Renal pelvis (tissue), 12 donors: ENCODE data around the gene NEURL3. TPM values are rescaled to one million over a fixed set of nuclear protein-coding genes. Genes with fewer than 3 reads are reported as not detected.
"Not testable (repeated sequence)": the region's sequence is repeated elsewhere in the genome, so short reads cannot be mapped to it uniquely, and the experiment has no call there.

Experiments
- DNase-seq: peaks from one replicate; pipeline ENCODE4 v3.0.0-alpha.2; 2013
- long read RNA-seq, 16 experiments: transcript quantifications; one replicate each; lab custom pipeline, GENCODE V29; 2026
- polyA plus RNA-seq, 3 donors: library from polyadenylated mRNA; unstranded; fragments of 120-200 nt; gene quantifications; one replicate each; pipeline ENCODE4 v1.2.1, GENCODE V29; 2013; ENCODE audit not compliant: insufficient read length in 3 of 3

Gene NEURL3
- 1 to 10 TPM; 5.5 to 8.2 (median 6.1) TPM for polyA plus RNA-seq
- long read RNA-seq, donor 1, partial matches to known transcripts: 0 of 4 reads
- long read RNA-seq, donor 1, other reads (novel, unspliced or antisense): 0 of 4 reads
- long read RNA-seq, donor 2, partial matches to known transcripts: 0 of 2 reads
- long read RNA-seq, donor 2, other reads (novel, unspliced or antisense): 0 of 2 reads
- long read RNA-seq, donor 3, partial matches to known transcripts: 0 of 5 reads
- long read RNA-seq, donor 3, other reads (novel, unspliced or antisense): 0 of 5 reads
- long read RNA-seq, donor 4, transcript NEURL3-204 (4 exons, 1,461 nt): major isoform, 7 of 8 reads
- long read RNA-seq, donor 4, partial matches to known transcripts: 0 of 8 reads
- long read RNA-seq, donor 4, other reads (novel, unspliced or antisense): 0 of 8 reads
- long read RNA-seq, donor 5, partial matches to known transcripts: 0 of 3 reads
- long read RNA-seq, donor 5, other reads (novel, unspliced or antisense): 0 of 3 reads
- long read RNA-seq, donor 6, partial matches to known transcripts: 0 of 2 reads
- long read RNA-seq, donor 6, other reads (novel, unspliced or antisense): 0 of 2 reads
- long read RNA-seq, donor 7, partial matches to known transcripts: 0 of 1 reads
- long read RNA-seq, donor 7, other reads (novel, unspliced or antisense): 0 of 1 reads
- long read RNA-seq, donor 8: 0 reads
- long read RNA-seq, donor 9, transcript NEURL3-204 (4 exons, 1,461 nt): major isoform, 5 of 5 reads
- long read RNA-seq, donor 9, partial matches to known transcripts: 0 of 5 reads
- long read RNA-seq, donor 9, other reads (novel, unspliced or antisense): 0 of 5 reads
- long read RNA-seq, donor 10, partial matches to known transcripts: 0 of 4 reads
- long read RNA-seq, donor 10, other reads (novel, unspliced or antisense): 0 of 4 reads
- long read RNA-seq, donor 11, partial matches to known transcripts: 0 of 2 reads
- long read RNA-seq, donor 11, other reads (novel, unspliced or antisense): 0 of 2 reads
- long read RNA-seq, donor 12, transcript NEURL3-204 (4 exons, 1,461 nt): major isoform, 7 of 9 reads
- long read RNA-seq, donor 12, partial matches to known transcripts: 0 of 9 reads
- long read RNA-seq, donor 12, other reads (novel, unspliced or antisense): 0 of 9 reads
- long read RNA-seq, donor 13, partial matches to known transcripts: 0 of 2 reads
- long read RNA-seq, donor 13, other reads (novel, unspliced or antisense): 0 of 2 reads
- long read RNA-seq, donor 14: 0 reads
- long read RNA-seq, donor 15, partial matches to known transcripts: 0 of 1 reads
- long read RNA-seq, donor 15, other reads (novel, unspliced or antisense): 0 of 1 reads
- long read RNA-seq, donor 16, partial matches to known transcripts: 0 of 4 reads
- long read RNA-seq, donor 16, other reads (novel, unspliced or antisense): 0 of 4 reads

GRCh38 chr2:96505231-96505889, at the start of gene NEURL3:
TSS of gene NEURL3 (minus strand) at chr2:96505357. CDS start at chr2:96505286, 71 bp downstream.
- peak; percentile 85 for DNase-seq

GRCh38 chr2:96554293-96555145, 49.4 kb upstream of the NEURL3 start:
- DNase-seq: peak; percentile 52

GRCh38 chr2:96553957-96554292, 48.8 kb upstream of the NEURL3 start:
- DNase-seq: not testable (repeated sequence)

GRCh38 chr2:96553176-96553956, 48.2 kb upstream of the NEURL3 start:
- DNase-seq: no peak

- no peak for DNase-seq
Measured at GRCh38 chr2:96552315-96553175, 47.4 kb upstream of the NEURL3 start.

- DNase-seq: no peak
Measured at GRCh38 chr2:96551605-96552314, 46.6 kb upstream of the NEURL3 start.

GRCh38 chr2:96550787-96551604, 45.8 kb upstream of the NEURL3 start:
- DNase-seq: no peak

- no peak for DNase-seq
Measured at GRCh38 chr2:96549967-96550786, 45.0 kb upstream of the NEURL3 start.

GRCh38 chr2:96549466-96549785, 44.3 kb upstream of the NEURL3 start:
- no peak for DNase-seq

- no peak for DNase-seq
Measured at GRCh38 chr2:96548558-96549465, 43.7 kb upstream of the NEURL3 start.

- no peak for DNase-seq
Measured at GRCh38 chr2:96547731-96548171, 42.6 kb upstream of the NEURL3 start.

- DNase-seq: no peak
Measured at GRCh38 chr2:96547203-96547641, 42.1 kb upstream of the NEURL3 start.

GRCh38 chr2:96546797-96547196, 41.6 kb upstream of the NEURL3 start:
- DNase-seq: no peak

GRCh38 chr2:96546321-96546720, 41.2 kb upstream of the NEURL3 start:
- no peak for DNase-seq
